ENCODE measurements around the gene EFTUD2. TPM values are rescaled to one million over a fixed set of nuclear protein-coding genes. Genes with fewer than 3 reads are reported as not detected.

The EFTUD2 gene
- total and polyA plus RNA-seq, 2 donors (not counting 1 experiment from before 2014, with no cell fraction given) = 88.0 to 154 TPM

DNA sequence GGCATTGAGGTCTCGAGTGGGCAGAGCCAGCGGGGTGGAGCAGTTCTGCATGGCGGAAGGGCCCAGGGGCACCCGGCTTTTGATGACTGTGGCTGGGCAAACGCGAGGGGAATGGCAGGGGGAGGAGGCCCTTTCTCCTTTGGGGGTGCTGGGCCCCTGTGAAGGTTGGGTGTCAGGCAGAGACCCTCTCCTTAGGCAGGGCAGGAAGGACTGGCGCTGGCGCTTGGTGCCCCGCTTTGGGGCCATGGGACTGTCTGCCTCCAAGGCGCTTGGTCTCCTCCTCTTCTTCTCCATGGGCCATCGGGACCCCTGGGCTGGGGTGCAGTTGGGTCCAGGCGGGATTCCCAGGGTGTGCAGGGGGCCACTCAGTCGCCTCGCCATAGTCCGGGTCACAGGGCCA, 28.9 kb upstream of the EFTUD2 start:
- Histone ChIP-seq H3K9me3 (ENCODE audit: control insufficient read depth, insufficient read depth, low read depth, low read length) (no peaks in the 10 kb centered on the region), H3K27ac (ENCODE audit: insufficient read depth, low read length) (no peak overlapping the region), H3K4me3 (replicated peaks in 1 of 4; ENCODE audit: control extremely low read depth in 1 of 4, insufficient read depth in 1 of 4, low read depth in 3 of 4, low read length in 4 of 4) (no peak overlapping the region), H3K4me1 (ENCODE audit: control insufficient read depth, extremely low read depth, insufficient read depth, low read length) (no peaks in the 10 kb centered on the region), H3K27me3 (ENCODE audit: control insufficient read depth, insufficient read depth, low read length) (no peaks in the 10 kb centered on the region), H4K20me1 (ENCODE audit: control insufficient read depth, extremely low read depth, insufficient read depth, low read length) (no peaks in the 10 kb centered on the region), H3K36me3 (ENCODE audit: control insufficient read depth, insufficient read depth, low read length) (peaks cover 22% of the 10 kb centered on the region), H3K4me2 (ENCODE audit: extremely low read depth, insufficient read depth, low read length) (no peak overlapping the region), H3K9ac (ENCODE audit: insufficient read depth, low read length) (no peak overlapping the region), H2AFZ (ENCODE audit: low read length) (no peak overlapping the region), H3K79me2 (ENCODE audit: control insufficient read depth, insufficient read depth, low read length) (no peaks in the 10 kb centered on the region)
- TF ChIP-seq CTCF (conservative IDR thresholded peaks at IDR 0.05 in 1 of 2, IDR thresholded peaks at IDR 0.05 in 1 of 2; ENCODE audit: low read depth in 1 of 2, low read length in 2 of 2) (no peak), EZH2 (IDR thresholded peaks at IDR 0.05; ENCODE audit: low read length, missing control alignments) (no peak)
- no peak for DNase-seq (ENCODE audit: low read depth in 2 of 2)

- no peaks in the 10 kb centered on the region for H4K20me1 ChIP-seq (ENCODE audit: control insufficient read depth, extremely low read depth, insufficient read depth, low read length)
- H3K4me3 ChIP-seq (replicated peaks in 1 of 4; ENCODE audit: control extremely low read depth in 1 of 4, insufficient read depth in 1 of 4, low read depth in 3 of 4, low read length in 4 of 4) = no peak overlapping the region
- H3K36me3 ChIP-seq (ENCODE audit: control insufficient read depth, insufficient read depth, low read length) = peaks cover 22% of the 10 kb centered on the region
- no peak overlapping the region for H3K27ac ChIP-seq (ENCODE audit: insufficient read depth, low read length)
- no peak overlapping the region for H2AFZ ChIP-seq (ENCODE audit: low read length)
- H3K27me3 ChIP-seq (ENCODE audit: control insufficient read depth, insufficient read depth, low read length) = no peaks in the 10 kb centered on the region
- H3K79me2 ChIP-seq (ENCODE audit: control insufficient read depth, insufficient read depth, low read length) = no peaks in the 10 kb centered on the region
- no peak overlapping the region for H3K9ac ChIP-seq (ENCODE audit: insufficient read depth, low read length)
- H3K4me1 ChIP-seq (ENCODE audit: control insufficient read depth, extremely low read depth, insufficient read depth, low read length) = no peaks in the 10 kb centered on the region
- no peak for TF ChIP-seq CTCF (conservative IDR thresholded peaks at IDR 0.05 in 1 of 2, IDR thresholded peaks at IDR 0.05 in 1 of 2; ENCODE audit: low read depth in 1 of 2, low read length in 2 of 2)
- TF ChIP-seq EZH2 (IDR thresholded peaks at IDR 0.05; ENCODE audit: low read length, missing control alignments) = no peak
- no peak for DNase-seq (ENCODE audit: low read depth in 2 of 2)
- no peaks in the 10 kb centered on the region for H3K9me3 ChIP-seq (ENCODE audit: control insufficient read depth, insufficient read depth, low read depth, low read length)
- H3K4me2 ChIP-seq (ENCODE audit: extremely low read depth, insufficient read depth, low read length) = no peak overlapping the region
Observed at GRCh38 chr17:44927696-44928095, 28.5 kb upstream of the EFTUD2 start.

DNA sequence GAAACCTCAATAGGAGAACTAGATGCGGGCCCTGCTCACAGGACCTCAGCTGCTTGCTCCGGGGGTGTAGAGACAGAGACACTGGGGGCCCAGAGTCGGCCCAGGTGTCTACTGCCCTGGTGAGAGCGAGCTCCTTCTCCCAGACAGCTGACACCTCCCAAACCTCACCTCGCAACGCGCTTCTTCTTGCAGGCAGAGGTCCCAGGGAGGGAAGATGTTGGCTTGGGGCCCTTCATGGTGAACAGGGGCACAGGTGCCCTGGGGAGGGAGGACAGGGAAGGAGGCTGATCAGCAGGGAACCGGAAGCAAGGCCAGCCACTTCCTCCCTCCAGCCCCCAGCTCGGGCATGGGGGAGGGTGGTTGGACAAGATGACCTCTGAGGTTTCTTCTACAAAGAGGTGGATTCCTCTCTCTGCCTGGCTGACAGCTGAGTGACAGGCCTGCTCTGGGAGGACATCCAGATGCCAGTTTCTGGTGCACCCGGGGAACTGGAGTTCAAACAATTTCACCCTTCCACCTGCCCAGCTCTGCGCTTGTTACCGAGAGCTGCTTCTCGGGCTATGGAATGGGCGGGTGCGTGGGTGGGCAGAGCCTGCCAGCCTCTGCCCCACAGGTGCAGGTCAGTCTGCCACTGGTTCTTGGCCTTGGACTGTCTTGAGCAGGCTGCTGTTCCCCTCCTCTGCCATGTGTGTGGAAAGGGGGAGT, 27.7 kb upstream of the EFTUD2 start:
- Histone ChIP-seq H3K36me3 (ENCODE audit: control insufficient read depth, insufficient read depth, low read length) (peaks cover 22% of the 10 kb centered on the region), H3K9me3 (ENCODE audit: control insufficient read depth, insufficient read depth, low read depth, low read length) (no peaks in the 10 kb centered on the region), H4K20me1 (ENCODE audit: control insufficient read depth, extremely low read depth, insufficient read depth, low read length) (no peaks in the 10 kb centered on the region), H3K4me3 (replicated peaks in 1 of 4; ENCODE audit: control extremely low read depth in 1 of 4, insufficient read depth in 1 of 4, low read depth in 3 of 4, low read length in 4 of 4) (no peak overlapping the region), H3K27ac (ENCODE audit: insufficient read depth, low read length) (no peak overlapping the region), H3K27me3 (ENCODE audit: control insufficient read depth, insufficient read depth, low read length) (no peaks in the 10 kb centered on the region), H3K79me2 (ENCODE audit: control insufficient read depth, insufficient read depth, low read length) (no peaks in the 10 kb centered on the region), H2AFZ (ENCODE audit: low read length) (no peak overlapping the region), H3K9ac (ENCODE audit: insufficient read depth, low read length) (no peak overlapping the region), H3K4me2 (ENCODE audit: extremely low read depth, insufficient read depth, low read length) (no peak overlapping the region), H3K4me1 (ENCODE audit: control insufficient read depth, extremely low read depth, insufficient read depth, low read length) (no peaks in the 10 kb centered on the region)
- no peak for DNase-seq (ENCODE audit: low read depth in 2 of 2)
- TF ChIP-seq EZH2 (IDR thresholded peaks at IDR 0.05; ENCODE audit: low read length, missing control alignments) = no peak
- no peak for TF ChIP-seq CTCF (conservative IDR thresholded peaks at IDR 0.05 in 1 of 2, IDR thresholded peaks at IDR 0.05 in 1 of 2; ENCODE audit: low read depth in 1 of 2, low read length in 2 of 2)

Measured in fibroblast of lung (primary cell).